PC-3 (cell line): Measurements from ENCODE around the gene CDC5L. TPM values are rescaled to one million over a fixed set of nuclear protein-coding genes. Genes with fewer than 3 reads are reported as not detected.

Source experiments
- ATAC-seq: fragments of 200-7000 bp; cut with Tn5 transposase; 2 replicates; pipeline ENCODE4 v1.9.1; 2020; ENCODE audit warnings: mild to moderate bottlenecking, moderate library complexity
- BruUV-seq: library from RNA; stranded (reverse); fragments of 400-500 nt; replicated peaks from 2 replicates; lab custom pipeline; 2021; lab: Mats Ljungman, UMichigan
- CTCF ChIA-PET: fragments of 300-600 bp; sonication (Branson Sonifier 250); formaldehyde crosslinking; loops from one replicate; lab custom pipeline; 2022; ENCODE audit warnings: antibody characterized with exemption; lab: Charles Lee
- POLR2A ChIA-PET: fragments of 300-600 bp; sonication (Branson Sonifier 250); formaldehyde crosslinking; loops from one replicate; lab custom pipeline; 2022; ENCODE audit warnings: antibody characterized with exemption; ENCODE audit not compliant: unreplicated experiment; lab: Charles Lee
- DNase-seq: peaks from one replicate; pipeline ENCODE4 v3.0.0-alpha.2; 2015
- H2AFZ ChIP-seq: fragments of 300-600 bp; sonication (generic); 2 replicates; pipeline ENCODE4 v1.6.0; 2016; ENCODE audit warnings: antibody characterized with exemption, low read length
- H3F3A ChIP-seq: fragments of 300-600 bp; sonication (generic); one replicate; pipeline ENCODE4 v1.6.0; 2017; ENCODE audit warnings: antibody characterized with exemption, low read length, control low read depth, mild to moderate bottlenecking; ENCODE audit not compliant: unreplicated experiment
- H3K27ac ChIP-seq: fragments of 300-600 bp; sonication (generic); 2 replicates; pipeline ENCODE4 v1.5.1; 2016; ENCODE audit warnings: mild to moderate bottlenecking, low read length
- H3K27me3 ChIP-seq: fragments of 300-600 bp; sonication (generic); 2 replicates; pipeline ENCODE4 v1.6.1; 2016; ENCODE audit warnings: low read length, mixed read lengths
- H3K36me3 ChIP-seq: fragments of 300-600 bp; sonication (generic); 2 replicates; pipeline ENCODE4 v1.6.1; 2016; ENCODE audit warnings: low read depth, mixed run types, low read length, mixed read lengths
- H3K4me1 ChIP-seq: fragments of 300-600 bp; sonication (generic); 2 replicates; pipeline ENCODE4 v1.5.1; 2016; ENCODE audit warnings: low read length; ENCODE audit not compliant: insufficient read depth
- H3K4me2 ChIP-seq: fragments of 300-600 bp; sonication (generic); 2 replicates; pipeline ENCODE4 v1.6.0; 2016; ENCODE audit warnings: low read length
- H3K4me3 ChIP-seq: fragments of 300-600 bp; sonication (generic); 2 replicates; pipeline ENCODE4 v1.5.1; 2016; ENCODE audit warnings: mild to moderate bottlenecking, low read length, mixed read lengths
- H3K79me2 ChIP-seq: fragments of 300-600 bp; sonication (generic); 2 replicates; pipeline ENCODE4 v1.6.1; 2017; ENCODE audit warnings: low read length, mixed read lengths
- H3K9ac ChIP-seq: fragments of 300-600 bp; sonication (generic); 2 replicates; pipeline ENCODE4 v1.6.0; 2016; ENCODE audit warnings: mild to moderate bottlenecking, low read length
- H3K9me2 ChIP-seq: fragments of 300-600 bp; sonication (generic); replicated peaks from 2 replicates; pipeline ENCODE4 v1.6.1; 2016; ENCODE audit warnings: mixed run types, low read length, mixed read lengths
- H3K9me3 ChIP-seq: fragments of 300-600 bp; sonication (generic); 2 replicates; pipeline ENCODE4 v1.6.1; 2016; ENCODE audit warnings: low read length, mixed read lengths
- H4K20me1 ChIP-seq: fragments of 300-600 bp; sonication (generic); 2 replicates; pipeline ENCODE4 v1.6.1; 2016; ENCODE audit warnings: low read length, mixed read lengths
- CTCF ChIP-seq: fragments of 300-600 bp; sonication (generic); conservative IDR thresholded peaks from 2 replicates; pipeline ENCODE4 v1.5.1; 2017; ENCODE audit warnings: antibody characterized with exemption, low read depth, mild to moderate bottlenecking, low read length
- EZH2 ChIP-seq: fragments of 300-600 bp; sonication (generic); IDR thresholded peaks from one replicate; pipeline ENCODE4 v1.6.1; 2017; ENCODE audit warnings: antibody characterized with exemption, mild to moderate bottlenecking, low read length; ENCODE audit not compliant: unreplicated experiment
- EZH2phosphoT487 ChIP-seq: fragments of 300-600 bp; sonication (generic); IDR thresholded peaks from 2 replicates; pipeline ENCODE4 v1.6.1; 2018; ENCODE audit warnings: mild to moderate bottlenecking, antibody characterized with exemption, low read length, borderline replicate concordance
- intact Hi-C: fragments of 100-400 bp; cut with micrococcal nuclease; formaldehyde crosslinking; loops from 2 replicates; pipeline ENCODE4 v1.9.0; 2023
- total RNA-seq: library from RNA; depleted of rRNA; stranded (reverse); fragments of >200 nt; gene quantifications from 2 replicates; pipeline ENCODE4 v1.2.3, GENCODE V29; 2014

CDC5L gene
- total RNA-seq, 1 experiment from 2014 or later: 23.0 TPM

- Histone ChIP-seq H2AFZ (no peak overlapping the region), H3K27ac (no peak overlapping the region; the same call in 1 of the 2 replicates), H3K4me3 (no peak overlapping the region), H3K27me3 (no peaks in the 10 kb centered on the region), H3K9me2 (no peaks in the 10 kb centered on the region), H3K4me2 (no peak overlapping the region), H3K9me3 (no peaks in the 10 kb centered on the region), H3K9ac (no peak overlapping the region), H3K79me2 (peaks cover 8% of the 10 kb centered on the region), H3K36me3 (peaks cover 75% of the 10 kb centered on the region), H3K4me1 (peaks cover 11% of the 10 kb centered on the region), H4K20me1 (0 out of 2 replicates have a peak, but pooled peaks cover 5% of the 10 kb centered on the region), H3F3A (peaks cover 3% of the 10 kb centered on the region)
- no peak for DNase-seq
- ATAC-seq: no peak
- TF ChIP-seq EZH2: no peak
- no peak for TF ChIP-seq CTCF
- no peak for TF ChIP-seq EZH2phosphoT487
- intact Hi-C loops: no loop called here
- CTCF ChIA-PET: interaction anchor here (0.6 kb wide), 1 partner anchor 51 kb away, joined by 3 read pairs; no protein-coding TSS in a partner anchor
- POLR2A ChIA-PET: no interaction called here
- no TSS peak for BruUV-seq
Measured at GRCh38 chr6:44404715-44405099, 17.2 kb downstream of the CDC5L start.

DNA sequence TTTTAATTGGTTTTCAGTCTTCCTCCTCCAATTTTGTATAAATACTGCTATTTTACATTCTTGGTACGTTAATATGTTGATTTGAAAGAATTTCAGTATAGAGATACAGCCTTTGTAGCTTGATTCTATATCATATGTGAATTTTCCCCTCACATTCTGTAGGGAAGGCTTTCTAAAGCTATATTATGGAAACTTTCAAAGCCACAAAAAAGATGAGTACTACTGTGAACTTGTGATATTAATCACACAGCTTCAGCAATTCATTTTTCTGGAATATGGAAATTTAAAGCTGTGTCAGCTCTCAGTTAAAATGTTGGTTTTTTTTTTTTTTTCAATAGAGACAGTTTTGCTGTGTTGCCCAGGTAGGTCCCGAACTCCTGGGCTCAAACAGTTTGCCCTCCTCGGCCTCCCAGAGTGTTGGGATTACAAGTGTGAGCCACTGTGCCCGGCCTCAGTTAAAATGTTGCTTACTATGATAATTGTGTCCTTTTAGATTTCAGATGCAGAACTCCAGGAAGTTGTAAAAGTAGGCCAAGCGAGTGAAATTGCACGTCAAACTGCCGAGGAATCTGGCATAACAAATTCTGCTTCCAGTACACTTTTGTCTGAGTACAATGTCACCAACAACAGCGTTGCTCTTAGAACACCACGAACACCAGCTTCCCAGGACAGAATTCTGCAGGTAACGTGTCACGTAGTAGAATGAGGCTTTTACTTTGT, 20.6 kb downstream of the CDC5L start:
- Histone ChIP-seq H3K4me3 (no peak overlapping the region), H3K9me3 (no peaks in the 10 kb centered on the region), H3K4me2 (no peak overlapping the region), H3K79me2 (peaks cover 23% of the 10 kb centered on the region; the same call in 1 of the 2 replicates), H3K36me3 (peaks cover 73% of the 10 kb centered on the region), H3K27me3 (no peaks in the 10 kb centered on the region), H3K4me1 (peaks cover 11% of the 10 kb centered on the region), H3K27ac (no peak overlapping the region), H3K9me2 (no peaks in the 10 kb centered on the region), H3K9ac (no peak overlapping the region), H3F3A (peaks cover 3% of the 10 kb centered on the region), H4K20me1 (0 out of 2 replicates have a peak, but pooled peaks cover 5% of the 10 kb centered on the region), H2AFZ (no peak overlapping the region)
- BruUV-seq: no TSS peak
- CTCF ChIA-PET: no interaction called here
- TF ChIP-seq EZH2phosphoT487: no peak
- POLR2A ChIA-PET: no interaction called here
- intact Hi-C loops: no loop called here
- DNase-seq (no peak), ATAC-seq (no peak)

DNA sequence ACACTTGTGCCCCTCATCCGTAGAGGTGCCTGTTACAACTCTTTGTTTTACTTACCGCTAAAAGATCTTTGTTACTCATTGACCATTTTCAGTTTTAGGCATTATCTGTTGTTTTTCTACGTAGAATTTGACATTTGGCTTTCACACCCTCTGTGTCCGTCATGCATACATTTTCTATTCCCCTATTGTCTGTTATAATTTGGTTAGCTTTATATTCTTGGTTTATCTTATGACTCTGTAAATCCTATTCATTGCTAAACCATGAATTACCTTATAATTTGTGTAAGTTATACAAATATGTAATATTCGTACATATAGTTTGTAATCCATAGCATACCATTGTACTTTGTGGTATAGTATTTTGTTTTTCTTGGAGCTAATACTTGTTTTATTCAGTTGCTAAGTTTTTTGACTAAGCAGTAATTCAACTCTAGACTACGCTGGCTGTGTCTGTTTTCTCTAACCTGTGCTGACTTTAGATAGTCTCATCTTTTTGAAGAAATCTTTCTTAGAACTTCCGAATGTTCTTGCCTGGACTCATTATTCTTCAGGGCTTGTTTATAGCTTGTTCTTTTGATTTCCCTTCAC, 21.8 kb downstream of the CDC5L start:
- no peak for DNase-seq
- no peaks in the 10 kb centered on the region for H3K9me2 ChIP-seq
- ChIA-PET CTCF (no interaction called here), POLR2A (no interaction called here)
- no peak overlapping the region for H3K27ac ChIP-seq
- BruUV-seq: no TSS peak
- no peak for ATAC-seq
- no peak overlapping the region for H3K4me2 ChIP-seq
- peaks cover 28% of the 10 kb centered on the region for H3K79me2 ChIP-seq
- intact Hi-C loops: no loop called here
- peaks cover 8% of the 10 kb centered on the region for H3K4me1 ChIP-seq
- no peaks in the 10 kb centered on the region for H3K9me3 ChIP-seq
- no peak overlapping the region for H3K4me3 ChIP-seq
- no peak overlapping the region for H2AFZ ChIP-seq
- TF ChIP-seq EZH2: no peak
- no peak for TF ChIP-seq EZH2phosphoT487
- TF ChIP-seq CTCF: no peak
- H4K20me1 ChIP-seq: 0 out of 2 replicates have a peak, but pooled peaks cover 4% of the 10 kb centered on the region
- H3K36me3 ChIP-seq: peaks cover 76% of the 10 kb centered on the region
- no peaks in the 10 kb centered on the region for H3F3A ChIP-seq
- no peak overlapping the region for H3K9ac ChIP-seq
- H3K27me3 ChIP-seq: no peaks in the 10 kb centered on the region
